Chondrocyte (in vitro differentiated cells): ENCODE measurements around the gene TRABD2A. TPM values are rescaled to one million over a fixed set of nuclear protein-coding genes. Genes with fewer than 3 reads are reported as not detected.

Experiments
- DNase-seq: peaks from one replicate; pipeline ENCODE4 v3.0.0; 2021; ENCODE audit warnings: mixed read lengths, low spot score
- H3K27ac Mint-ChIP-seq: one replicate; pipeline ENCODE4 v1.8.0; 2021; ENCODE audit warnings: mild to moderate bottlenecking, moderate library complexity, mixed read lengths; ENCODE audit not compliant: unreplicated experiment
- H3K27me3 Mint-ChIP-seq: 2 replicates; pipeline ENCODE4 v1.8.0; 2021; ENCODE audit warnings: low read depth, mixed read lengths
- H3K36me3 Mint-ChIP-seq: 2 replicates; pipeline ENCODE4 v1.8.0; 2021; ENCODE audit warnings: low read depth, mixed read lengths
- H3K4me1 Mint-ChIP-seq: 2 replicates; pipeline ENCODE4 v1.8.0; 2021; ENCODE audit warnings: low read depth, mild to moderate bottlenecking, mixed read lengths
- H3K4me3 Mint-ChIP-seq: one replicate; pipeline ENCODE4 v1.8.0; 2021; ENCODE audit warnings: mild to moderate bottlenecking, moderate library complexity, mixed read lengths; ENCODE audit not compliant: unreplicated experiment
- H3K9me3 Mint-ChIP-seq: 2 replicates; pipeline ENCODE4 v1.8.0; 2021; ENCODE audit warnings: low read depth, mixed read lengths
- total RNA-seq: library from RNA; stranded (reverse); gene quantifications from 3 replicates; pipeline ENCODE4 v1.2.1, GENCODE V29; 2021
- TF ChIP-seq, protein P1 (sequence below): fragments of 200-600 bp; sonication (generic); IDR thresholded peaks from 2 replicates; pipeline ENCODE4 v1.5.0; 2021; ENCODE audit warnings: antibody characterized with exemption, mild to moderate bottlenecking, moderate library complexity

The TRABD2A gene
- total RNA-seq, 1 donor from 2014 or later = 0.37 TPM

DNA sequence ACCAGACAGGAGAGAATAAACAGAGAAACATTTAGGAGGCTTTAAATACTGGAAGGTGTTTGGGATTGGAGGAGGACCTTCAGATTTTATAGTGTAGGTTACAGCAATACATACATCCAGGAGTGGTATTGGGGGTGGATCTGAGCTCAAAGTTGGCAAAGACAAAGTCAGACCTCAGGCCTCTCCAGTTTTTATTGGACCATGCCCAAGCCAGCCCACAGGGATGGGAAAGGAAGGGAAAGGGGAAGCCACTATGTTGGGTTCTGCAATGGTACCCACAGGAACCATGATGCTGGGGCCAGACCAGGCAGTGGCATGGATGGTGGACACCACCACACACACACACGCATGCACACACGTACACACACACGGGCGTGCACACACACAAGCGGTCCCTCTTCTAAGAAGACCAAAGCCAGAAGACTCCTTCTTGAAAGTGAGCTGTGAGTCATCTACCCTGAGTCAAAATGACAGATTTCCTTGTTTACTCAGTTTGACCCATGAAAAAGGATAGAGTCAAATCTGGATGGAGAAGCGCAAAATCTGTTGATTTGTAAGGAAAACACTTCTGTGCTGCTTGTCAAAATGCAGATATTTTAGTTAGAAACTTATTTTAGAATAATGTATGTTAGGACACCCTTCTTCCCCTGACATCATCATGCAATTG, 87.9 kb downstream of the TRABD2A start:
- H3K4me1 Mint-ChIP-seq = no peaks in the 10 kb centered on the region
- no peak overlapping the region for H3K4me3 Mint-ChIP-seq
- TF ChIP-seq, protein P1, sequence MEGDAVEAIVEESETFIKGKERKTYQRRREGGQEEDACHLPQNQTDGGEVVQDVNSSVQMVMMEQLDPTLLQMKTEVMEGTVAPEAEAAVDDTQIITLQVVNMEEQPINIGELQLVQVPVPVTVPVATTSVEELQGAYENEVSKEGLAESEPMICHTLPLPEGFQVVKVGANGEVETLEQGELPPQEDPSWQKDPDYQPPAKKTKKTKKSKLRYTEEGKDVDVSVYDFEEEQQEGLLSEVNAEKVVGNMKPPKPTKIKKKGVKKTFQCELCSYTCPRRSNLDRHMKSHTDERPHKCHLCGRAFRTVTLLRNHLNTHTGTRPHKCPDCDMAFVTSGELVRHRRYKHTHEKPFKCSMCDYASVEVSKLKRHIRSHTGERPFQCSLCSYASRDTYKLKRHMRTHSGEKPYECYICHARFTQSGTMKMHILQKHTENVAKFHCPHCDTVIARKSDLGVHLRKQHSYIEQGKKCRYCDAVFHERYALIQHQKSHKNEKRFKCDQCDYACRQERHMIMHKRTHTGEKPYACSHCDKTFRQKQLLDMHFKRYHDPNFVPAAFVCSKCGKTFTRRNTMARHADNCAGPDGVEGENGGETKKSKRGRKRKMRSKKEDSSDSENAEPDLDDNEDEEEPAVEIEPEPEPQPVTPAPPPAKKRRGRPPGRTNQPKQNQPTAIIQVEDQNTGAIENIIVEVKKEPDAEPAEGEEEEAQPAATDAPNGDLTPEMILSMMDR = no peak
- DNase-seq = no peak
- H3K27me3 Mint-ChIP-seq = peaks cover 12% of the 10 kb centered on the region
- H3K36me3 Mint-ChIP-seq = no peaks in the 10 kb centered on the region
- H3K9me3 Mint-ChIP-seq = peaks cover 7% of the 10 kb centered on the region
- H3K27ac Mint-ChIP-seq = no peak overlapping the region

DNA sequence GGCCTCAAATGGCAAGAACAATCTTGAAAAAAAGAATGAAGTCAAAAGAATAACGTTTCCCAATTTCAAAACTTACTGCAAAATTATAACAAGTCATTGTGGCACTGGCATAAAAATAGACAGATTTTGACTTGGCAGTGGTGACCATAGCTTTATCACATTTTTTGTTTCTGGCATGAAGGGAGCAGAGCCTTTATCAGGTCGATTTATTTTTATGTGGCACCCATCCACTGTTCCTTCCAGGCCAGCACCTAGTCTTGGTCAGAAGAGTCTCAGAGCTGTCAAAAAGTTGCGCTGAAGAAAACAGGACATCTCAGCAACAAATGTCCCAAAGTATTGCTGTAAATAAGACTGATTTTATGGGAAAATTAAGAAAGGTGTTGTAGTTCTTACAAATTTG, 92.4 kb downstream of the TRABD2A start:
- DNase-seq = no peak
- TF ChIP-seq, protein P1 = no peak
- H3K4me3 Mint-ChIP-seq = no peak overlapping the region
- H3K36me3 Mint-ChIP-seq = no peaks in the 10 kb centered on the region
- H3K9me3 Mint-ChIP-seq = peaks cover 3% of the 10 kb centered on the region
- peaks cover 17% of the 10 kb centered on the region for H3K27me3 Mint-ChIP-seq
- no peaks in the 10 kb centered on the region for H3K4me1 Mint-ChIP-seq
- no peak overlapping the region for H3K27ac Mint-ChIP-seq

GRCh38 chr2:84788027-84788426, 92.9 kb downstream of the TRABD2A start:
- Mint-ChIP-seq H3K4me1 (no peaks in the 10 kb centered on the region), H3K27ac (no peak overlapping the region), H3K9me3 (no peaks in the 10 kb centered on the region), H3K27me3 (peaks cover 17% of the 10 kb centered on the region), H3K36me3 (no peaks in the 10 kb centered on the region), H3K4me3 (no peak overlapping the region)
- TF ChIP-seq, protein P1 = no peak
- DNase-seq = no peak

DNA sequence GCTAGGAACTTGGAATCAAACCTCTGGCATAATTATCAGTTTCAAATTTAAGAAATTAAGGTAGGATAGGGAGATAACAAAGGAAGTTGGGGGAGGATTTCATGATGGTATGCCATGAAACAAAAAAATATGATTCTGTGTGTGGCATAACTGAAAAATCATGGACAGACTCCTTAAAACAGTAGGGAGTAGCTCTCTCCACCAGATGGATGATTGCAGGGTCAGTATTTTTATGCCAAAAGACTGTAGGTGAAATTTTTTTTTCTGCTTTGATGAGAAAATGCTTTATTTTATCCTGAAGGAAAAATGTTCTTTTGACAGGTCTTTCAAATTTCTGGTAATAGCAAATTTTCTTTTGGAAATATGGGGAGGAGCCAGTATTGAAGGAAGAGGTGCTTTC, 94.3 kb downstream of the TRABD2A start:
- Mint-ChIP-seq H3K4me1 (no peaks in the 10 kb centered on the region), H3K27ac (no peak overlapping the region), H3K9me3 (no peaks in the 10 kb centered on the region), H3K4me3 (no peak overlapping the region), H3K36me3 (no peaks in the 10 kb centered on the region), H3K27me3 (peaks cover 17% of the 10 kb centered on the region)
- TF ChIP-seq, protein P1 = no peak
- no peak for DNase-seq

GRCh38 chr2:84785950-84786349, 94.9 kb downstream of the TRABD2A start:
- no peak overlapping the region for H3K4me3 Mint-ChIP-seq
- no peaks in the 10 kb centered on the region for H3K4me1 Mint-ChIP-seq
- no peak for DNase-seq
- TF ChIP-seq, protein P1 = no peak
- H3K9me3 Mint-ChIP-seq = no peaks in the 10 kb centered on the region
- peaks cover 17% of the 10 kb centered on the region for H3K27me3 Mint-ChIP-seq
- H3K36me3 Mint-ChIP-seq = no peaks in the 10 kb centered on the region
- H3K27ac Mint-ChIP-seq = no peak overlapping the region
